ENCODE results near the gene ANOS1. TPM values are rescaled to one million over a fixed set of nuclear protein-coding genes. Genes with fewer than 3 reads are reported as not detected.
"Not testable (repeated sequence)": the region's sequence is repeated elsewhere in the genome, so short reads cannot be mapped to it uniquely, and the experiment has no call there.

Gene ANOS1, protein sequence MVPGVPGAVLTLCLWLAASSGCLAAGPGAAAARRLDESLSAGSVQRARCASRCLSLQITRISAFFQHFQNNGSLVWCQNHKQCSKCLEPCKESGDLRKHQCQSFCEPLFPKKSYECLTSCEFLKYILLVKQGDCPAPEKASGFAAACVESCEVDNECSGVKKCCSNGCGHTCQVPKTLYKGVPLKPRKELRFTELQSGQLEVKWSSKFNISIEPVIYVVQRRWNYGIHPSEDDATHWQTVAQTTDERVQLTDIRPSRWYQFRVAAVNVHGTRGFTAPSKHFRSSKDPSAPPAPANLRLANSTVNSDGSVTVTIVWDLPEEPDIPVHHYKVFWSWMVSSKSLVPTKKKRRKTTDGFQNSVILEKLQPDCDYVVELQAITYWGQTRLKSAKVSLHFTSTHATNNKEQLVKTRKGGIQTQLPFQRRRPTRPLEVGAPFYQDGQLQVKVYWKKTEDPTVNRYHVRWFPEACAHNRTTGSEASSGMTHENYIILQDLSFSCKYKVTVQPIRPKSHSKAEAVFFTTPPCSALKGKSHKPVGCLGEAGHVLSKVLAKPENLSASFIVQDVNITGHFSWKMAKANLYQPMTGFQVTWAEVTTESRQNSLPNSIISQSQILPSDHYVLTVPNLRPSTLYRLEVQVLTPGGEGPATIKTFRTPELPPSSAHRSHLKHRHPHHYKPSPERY
- total RNA-seq (1 to 10 TPM; 2.5 to 9.5 (median 5.7) TPM), polyA plus RNA-seq (1 to 10 TPM in 1 of 2 donors, under 1 TPM in 1; 0.76 to 1.3 TPM)
- long read RNA-seq, donor 1, full-length matches to known transcripts = 1 of 9 reads
- long read RNA-seq, donor 1, partial matches to known transcripts = 5 of 9 reads
- long read RNA-seq, donor 1, other reads (novel, unspliced or antisense) = 3 of 9 reads
- long read RNA-seq, donor 2, partial matches to known transcripts = 1 of 1 reads
- long read RNA-seq, donor 2, other reads (novel, unspliced or antisense) = 0 of 1 reads
- long read RNA-seq, donor 3, full-length matches to known transcripts = 2 of 7 reads
- long read RNA-seq, donor 3, partial matches to known transcripts = 4 of 7 reads
- long read RNA-seq, donor 3, other reads (novel, unspliced or antisense) = 1 of 7 reads

DNA sequence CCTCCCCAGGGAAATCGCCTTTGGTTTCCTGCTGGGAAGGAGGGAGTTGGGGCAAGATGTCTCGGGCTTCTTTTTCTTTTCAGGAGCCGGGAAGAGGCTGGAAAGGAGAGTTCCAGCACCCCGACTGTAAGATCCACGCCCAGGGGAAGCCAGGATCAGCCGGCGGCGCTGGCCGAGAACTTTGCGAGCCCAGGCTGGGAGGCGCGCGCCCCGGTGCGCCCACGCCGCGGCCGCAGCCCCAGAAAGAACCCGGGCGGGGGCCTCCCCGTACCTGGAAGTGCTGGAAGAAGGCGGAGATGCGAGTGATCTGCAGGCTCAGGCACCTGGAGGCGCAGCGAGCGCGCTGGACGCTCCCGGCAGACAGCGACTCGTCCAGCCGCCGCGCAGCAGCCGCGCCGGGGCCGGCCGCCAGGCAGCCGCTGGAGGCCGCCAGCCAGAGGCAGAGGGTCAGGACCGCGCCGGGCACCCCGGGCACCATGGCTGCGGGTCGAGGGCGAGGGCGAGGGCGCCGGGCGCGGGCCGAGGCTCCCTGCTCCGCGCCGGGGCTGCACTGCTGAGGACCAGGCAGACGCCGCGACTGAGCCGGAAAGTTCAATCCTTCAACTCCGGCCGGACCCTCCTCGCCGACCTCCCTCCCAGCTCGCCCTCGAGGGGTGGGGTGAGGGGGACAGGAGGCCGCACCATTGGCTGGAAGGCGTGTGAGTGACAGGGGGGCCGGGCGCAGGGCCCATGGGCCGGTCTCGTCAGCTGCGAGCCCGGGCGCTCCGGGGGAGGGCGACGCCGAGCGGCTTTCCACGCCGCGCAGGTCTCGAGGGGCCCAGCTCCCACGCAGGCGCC is at the start of gene ANOS1:
Gene ANOS1, minus strand, starts transcription at position 579 of the 837 bp plus-strand sequence. Its CDS starts 101 bp downstream, at position 478.
- Histone ChIP-seq H3K27ac (peak within 1 kb of the TSS in 5 of 12 donors; percentile 34 to 57 (median 43)), H3K4me1 (peaks cover 0 to 21% (median 0%) of the 10 kb centered on the region in 12 donors), H3K4me3 (peak within 1 kb of the TSS; percentile 29 to 78 (median 58)), H3K36me3 (no peaks in the 10 kb centered on the region), H3K27me3 (peaks cover 0 to 49% (median 0%) of the 10 kb centered on the region in 9 donors), H3K9me3 (no peaks in the 10 kb centered on the region)
- intact Hi-C loops (cut with DNase I) = loop anchor here in 7 of 10 donors (5.0 to 10.0 kb wide), 3 partner anchors 364 to 547 kb away; no protein-coding TSS in a partner anchor
- TF ChIP-seq, protein P1, sequence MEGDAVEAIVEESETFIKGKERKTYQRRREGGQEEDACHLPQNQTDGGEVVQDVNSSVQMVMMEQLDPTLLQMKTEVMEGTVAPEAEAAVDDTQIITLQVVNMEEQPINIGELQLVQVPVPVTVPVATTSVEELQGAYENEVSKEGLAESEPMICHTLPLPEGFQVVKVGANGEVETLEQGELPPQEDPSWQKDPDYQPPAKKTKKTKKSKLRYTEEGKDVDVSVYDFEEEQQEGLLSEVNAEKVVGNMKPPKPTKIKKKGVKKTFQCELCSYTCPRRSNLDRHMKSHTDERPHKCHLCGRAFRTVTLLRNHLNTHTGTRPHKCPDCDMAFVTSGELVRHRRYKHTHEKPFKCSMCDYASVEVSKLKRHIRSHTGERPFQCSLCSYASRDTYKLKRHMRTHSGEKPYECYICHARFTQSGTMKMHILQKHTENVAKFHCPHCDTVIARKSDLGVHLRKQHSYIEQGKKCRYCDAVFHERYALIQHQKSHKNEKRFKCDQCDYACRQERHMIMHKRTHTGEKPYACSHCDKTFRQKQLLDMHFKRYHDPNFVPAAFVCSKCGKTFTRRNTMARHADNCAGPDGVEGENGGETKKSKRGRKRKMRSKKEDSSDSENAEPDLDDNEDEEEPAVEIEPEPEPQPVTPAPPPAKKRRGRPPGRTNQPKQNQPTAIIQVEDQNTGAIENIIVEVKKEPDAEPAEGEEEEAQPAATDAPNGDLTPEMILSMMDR (IDR thresholded peaks at IDR 0.05) = peak in 2 of 12 donors; percentile 8 to 18
- no peak for TF ChIP-seq POLR2A (IDR thresholded peaks at IDR 0.05)
- DNase-seq = peak; percentile 69 to 79 (median 76)
- peak; percentile 96 to 99 (median 96) for ATAC-seq
- 0 to 1% (median 1%) methylated on average over 25 to 86 of the region's 88 CpGs for whole genome bisulfite sequencing, 4 donors

DNA sequence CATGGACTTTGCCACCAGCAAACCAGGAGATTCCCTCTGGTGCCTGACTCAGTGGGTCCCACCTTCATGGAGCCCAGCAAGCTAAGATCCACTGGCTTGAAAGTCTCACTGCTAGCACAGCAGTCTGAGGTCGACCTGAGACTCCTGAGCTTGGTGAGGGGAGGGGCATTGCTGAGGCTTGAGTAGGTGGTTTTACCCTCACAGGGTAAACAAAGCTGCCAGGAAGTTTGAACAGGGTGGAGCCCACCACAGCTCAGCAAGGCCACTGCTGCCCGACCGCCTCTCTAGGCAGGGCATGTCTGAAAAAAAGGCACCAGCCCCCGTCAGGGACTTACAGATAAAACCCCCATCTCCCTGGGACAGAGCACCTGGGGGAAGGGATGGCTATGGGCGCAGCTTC is 41.2 kb upstream of the ANOS1 start:
- Histone ChIP-seq H3K4me1 (no peaks in the 10 kb centered on the region), H3K4me3 (no peak overlapping the region), H3K9me3 (no peaks in the 10 kb centered on the region), H3K27me3 (peaks cover 0 to 25% (median 0%) of the 10 kb centered on the region in 9 donors), H3K27ac (no peak overlapping the region), H3K36me3 (no peaks in the 10 kb centered on the region)
- no peak for DNase-seq
- 20 to 61% (median 56%) methylated on average over 1 to 5 of the region's 5 CpGs for WGBS, 4 donors
- no peak for ATAC-seq
- no peak for TF ChIP-seq POLR2A (IDR thresholded peaks at IDR 0.05)
- TF ChIP-seq, protein P1 (IDR thresholded peaks at IDR 0.05) = no peak
- intact Hi-C loops (cut with DNase I) = no loop called here

DNA sequence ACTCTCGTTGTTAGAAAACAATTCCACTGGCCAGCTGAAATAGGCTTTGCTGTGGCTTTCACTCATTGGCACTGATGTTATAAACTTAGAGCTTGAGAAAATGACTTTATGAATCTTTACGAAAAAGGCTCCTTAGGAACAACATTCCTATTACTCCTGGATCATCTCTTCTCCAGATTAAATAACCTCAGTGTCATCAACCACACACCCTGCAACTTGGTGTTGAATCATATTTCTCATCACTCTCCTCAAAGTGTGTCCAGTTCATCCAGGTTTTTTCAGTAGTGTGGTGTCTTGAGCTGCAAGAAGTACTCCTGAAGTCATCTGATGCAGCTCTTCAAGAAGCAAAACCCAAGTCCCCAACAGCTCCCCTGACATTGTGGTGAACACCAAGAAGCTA is 28.1 kb upstream of the ANOS1 start:
- ATAC-seq = no peak
- WGBS, 4 donors = 76 to 91% (median 83%) methylated on average over 2 of the region's 2 CpGs

DNA sequence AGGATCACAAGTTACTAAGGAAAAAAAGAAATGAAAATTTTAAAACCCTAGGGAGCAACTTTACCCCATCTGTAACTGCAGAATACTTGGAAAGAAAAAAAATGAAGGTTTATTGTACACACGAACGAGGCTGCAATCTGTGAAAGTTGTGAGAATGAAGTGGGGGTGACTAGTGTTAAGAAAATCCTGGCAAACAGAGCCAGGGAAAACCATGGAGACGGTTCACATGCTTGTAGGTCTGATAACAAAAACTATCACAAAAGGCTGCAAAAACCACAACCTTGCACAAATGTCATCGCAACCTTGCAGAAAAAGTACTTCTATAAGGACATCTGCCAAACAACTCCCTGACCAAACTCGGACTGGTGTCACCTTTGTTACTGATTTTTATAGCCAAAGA is 26.8 kb upstream of the ANOS1 start:
- peaks cover 0 to 11% (median 0%) of the 10 kb centered on the region in 9 donors for H3K27me3 ChIP-seq
- H3K4me3 ChIP-seq, H3K36me3 ChIP-seq, H3K4me1 ChIP-seq, H3K9me3 ChIP-seq, DNase-seq, H3K27ac ChIP-seq, ATAC-seq: not testable (repeated sequence)
- intact Hi-C loops (cut with DNase I) = loop anchor here in 3 of 10 donors (10.0 kb wide), 1 partner anchor 56 kb away; no protein-coding TSS in a partner anchor
- 55 to 70% (median 67%) methylated on average over 5 of the region's 5 CpGs for WGBS, 4 donors

More for the DNA sequence above, 28.1 kb upstream of the ANOS1 start:
- Histone ChIP-seq H3K36me3 (no peaks in the 10 kb centered on the region), H3K9me3 (no peaks in the 10 kb centered on the region), H3K27me3 (peaks cover 0 to 11% (median 0%) of the 10 kb centered on the region in 9 donors), H3K4me1 (no peaks in the 10 kb centered on the region), H3K4me3 (no peak overlapping the region), H3K27ac (no peak overlapping the region)
- TF ChIP-seq, protein P1 (IDR thresholded peaks at IDR 0.05) = no peak
- no peak for TF ChIP-seq POLR2A (IDR thresholded peaks at IDR 0.05)
- DNase-seq = no peak
- intact Hi-C loops (cut with DNase I) = no loop called here

DNA sequence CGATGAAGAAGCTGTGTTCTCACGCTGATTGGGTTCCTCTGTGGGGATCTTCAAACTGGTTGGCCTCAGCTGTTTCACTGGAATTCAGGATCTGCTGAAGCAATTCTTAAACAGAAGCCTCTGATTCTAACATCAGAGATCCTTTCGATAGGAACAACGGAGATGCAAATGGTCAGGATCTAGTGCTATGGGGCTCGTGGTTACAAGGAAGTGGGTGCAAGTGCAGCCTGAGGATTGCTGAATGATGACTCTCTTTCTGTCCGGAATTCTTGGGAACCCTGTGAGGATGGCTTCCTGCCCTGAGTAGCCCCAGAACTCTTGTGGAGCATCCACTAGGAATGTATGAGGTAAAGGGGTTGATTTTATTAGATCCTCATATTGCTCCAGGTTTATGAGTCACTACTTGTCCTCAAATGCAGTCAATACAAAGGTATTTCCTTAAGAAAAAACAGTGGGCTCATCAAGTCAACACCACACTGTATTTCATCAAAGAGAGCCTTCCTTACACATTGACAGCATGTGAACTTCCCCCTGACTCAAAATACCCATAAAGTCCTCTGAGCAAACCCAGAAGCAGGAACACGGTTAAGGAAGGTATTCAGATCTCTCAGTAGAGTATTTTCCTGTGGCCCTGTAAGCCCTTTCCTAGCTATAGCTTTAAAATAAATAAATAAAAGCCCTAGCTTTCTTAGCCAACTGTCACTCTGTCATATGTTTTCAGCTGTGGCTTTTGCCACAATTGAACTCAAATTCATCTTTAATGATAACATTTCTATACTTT is 25.9 kb upstream of the ANOS1 start:
- H3K4me1 ChIP-seq, H3K27ac ChIP-seq, H3K9me3 ChIP-seq, DNase-seq, H3K36me3 ChIP-seq, H3K4me3 ChIP-seq, ATAC-seq, H3K27me3 ChIP-seq: not testable (repeated sequence)
- WGBS, 4 donors = 73 to 87% (median 86%) methylated on average over 7 of the region's 7 CpGs
- intact Hi-C loops (cut with DNase I) = loop anchor here in 3 of 10 donors (10.0 kb wide), 1 partner anchor 57 kb away; no protein-coding TSS in a partner anchor

Measured in heart left ventricle (tissue), 16 donors.